ENCODE data around the gene PACSIN2.
A peak's percentile ranks its signal among the peaks of the same experiment; 100 is the strongest.
"Not testable (repeated sequence)": the region's sequence is repeated elsewhere in the genome, so short reads cannot be mapped to it uniquely, and the experiment has no call there.

PACSIN2 gene

DNA sequence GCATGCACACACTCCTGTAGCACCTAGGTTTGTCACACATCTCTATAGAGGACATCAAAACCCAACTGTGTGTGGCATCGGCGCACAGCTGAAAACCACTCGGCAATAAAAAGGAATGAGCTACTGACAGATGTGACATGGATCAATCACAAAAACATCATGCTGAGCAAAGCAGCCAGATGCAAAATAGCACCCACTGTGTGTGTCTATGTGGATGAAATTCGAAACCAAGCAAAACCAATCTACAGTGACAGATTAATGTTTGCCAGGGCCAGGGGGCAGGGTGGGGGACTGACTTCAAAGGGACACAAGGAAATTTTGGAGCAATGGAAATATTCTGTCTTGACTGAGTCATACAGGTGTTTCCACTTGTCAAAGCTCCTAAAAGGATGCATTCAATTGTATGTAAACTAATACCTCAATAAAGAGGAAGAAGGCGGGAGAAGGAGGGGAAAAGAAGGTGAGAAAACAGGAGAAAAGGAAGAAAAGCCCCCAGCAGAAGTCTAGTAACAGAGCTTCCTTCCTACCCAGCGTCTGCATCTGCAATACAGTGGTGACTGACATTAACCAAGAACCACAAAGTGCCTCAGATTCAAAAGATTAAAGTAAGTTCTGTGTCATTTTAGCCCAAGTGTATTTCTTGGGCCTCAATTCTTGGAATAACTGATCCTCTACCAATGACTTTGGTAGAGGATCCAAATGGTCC lies 49.8 kb downstream of the PACSIN2 start:
- peak; percentile 91 for ATAC-seq

DNA sequence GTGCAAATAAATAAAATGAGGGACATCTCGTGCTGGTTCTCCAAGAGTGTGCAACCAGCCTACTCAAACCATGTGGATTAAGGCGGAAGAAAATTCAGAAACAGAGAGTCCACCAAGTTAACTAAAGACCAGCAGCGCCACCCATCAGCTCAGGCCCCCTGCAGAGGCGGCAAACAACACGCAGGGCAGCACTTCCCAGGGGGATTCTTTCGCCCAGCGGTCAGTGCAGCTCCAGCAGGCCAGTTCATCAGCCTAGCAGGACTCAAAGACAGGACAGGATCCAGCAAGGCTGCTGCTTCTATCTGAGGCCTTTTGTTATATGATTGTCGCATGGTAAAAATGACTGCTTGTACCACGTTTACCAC lies 51.7 kb downstream of the PACSIN2 start:
- DNase-seq (no peak), ATAC-seq (no peak)

More for the DNA sequence above, 49.8 kb downstream of the PACSIN2 start:
- peak; percentile 55 for DNase-seq

DNA sequence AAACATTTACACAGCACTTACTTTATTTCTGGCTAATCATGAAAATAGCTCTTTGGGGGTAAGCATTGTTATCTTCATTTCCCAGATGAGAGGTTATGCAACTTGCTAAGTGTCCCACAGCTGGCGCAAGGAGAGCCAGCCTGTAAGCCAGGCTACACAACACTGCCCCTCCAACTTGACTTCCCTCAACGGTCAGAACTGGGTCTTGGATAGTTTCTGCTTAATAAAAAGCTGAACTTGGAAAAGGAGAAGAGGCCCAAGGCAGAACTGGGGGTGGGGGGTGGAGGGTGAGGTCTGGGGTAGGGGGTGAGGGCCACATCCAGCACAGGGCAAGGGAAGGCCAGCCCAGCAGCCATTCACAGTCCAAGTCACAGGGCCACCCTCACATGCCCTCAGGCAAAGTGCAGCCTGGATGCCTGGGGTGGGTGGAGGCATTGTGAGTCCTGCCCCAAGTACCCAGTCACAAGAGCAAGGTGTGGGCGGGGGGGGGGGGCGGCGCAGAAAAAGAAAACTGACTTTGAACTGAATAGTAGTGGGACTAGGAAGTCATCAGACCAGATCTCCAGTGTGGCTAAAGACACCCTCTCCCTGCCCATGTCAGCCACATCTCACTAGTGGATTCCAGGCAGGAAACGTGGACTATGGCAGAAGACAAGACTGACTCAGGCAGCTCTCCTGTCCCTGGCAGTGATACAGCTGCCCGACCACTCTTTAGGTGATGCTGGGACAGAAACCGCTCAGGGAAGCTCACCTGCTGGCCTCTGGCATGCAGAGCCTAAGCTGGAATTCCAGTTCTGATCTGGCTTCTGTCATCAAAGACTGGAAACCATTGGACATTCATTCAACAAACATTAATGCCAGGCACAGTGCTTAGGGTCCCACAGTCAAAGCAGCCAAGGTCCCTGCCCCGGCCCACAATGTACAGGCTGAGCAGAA lies 52.4 kb downstream of the PACSIN2 start:
- ATAC-seq = no peak
- DNase-seq = no peak

DNA sequence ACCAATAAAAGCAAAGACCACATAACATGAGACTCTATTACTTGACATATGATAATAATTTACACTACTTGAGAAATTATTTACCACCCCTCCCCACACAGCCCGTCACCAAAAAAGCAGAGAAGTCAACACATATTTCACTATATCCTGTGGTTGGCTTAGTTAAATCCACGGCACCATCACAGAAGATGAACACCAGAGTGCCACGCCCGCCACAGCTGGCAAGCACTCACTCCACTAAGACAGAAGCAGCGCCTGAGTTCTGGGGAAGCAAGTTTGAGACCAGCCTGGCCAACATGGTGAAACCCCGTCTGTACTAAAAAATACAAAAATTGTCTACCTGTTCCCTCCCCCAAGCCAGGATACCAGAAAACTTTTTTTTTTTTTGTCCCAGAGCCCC lies 53.1 kb downstream of the PACSIN2 start:
- no peak for DNase-seq
- ATAC-seq = no peak

DNA sequence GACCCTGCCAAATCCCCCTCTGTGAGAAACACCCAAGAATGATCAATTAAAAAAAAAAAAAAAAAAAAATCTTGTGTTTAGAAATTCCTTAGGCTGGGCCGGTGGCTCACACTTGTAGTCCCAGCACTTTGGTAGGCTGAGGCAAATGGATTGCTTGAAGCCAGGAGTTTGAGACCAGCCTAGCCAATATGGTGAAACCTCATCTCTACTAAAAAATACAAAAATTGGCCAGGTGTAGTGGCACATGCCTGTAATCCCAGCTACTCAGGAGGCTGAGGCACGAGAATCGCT lies 53.6 kb downstream of the PACSIN2 start:
- not testable (repeated sequence) for ATAC-seq, DNase-seq

DNA sequence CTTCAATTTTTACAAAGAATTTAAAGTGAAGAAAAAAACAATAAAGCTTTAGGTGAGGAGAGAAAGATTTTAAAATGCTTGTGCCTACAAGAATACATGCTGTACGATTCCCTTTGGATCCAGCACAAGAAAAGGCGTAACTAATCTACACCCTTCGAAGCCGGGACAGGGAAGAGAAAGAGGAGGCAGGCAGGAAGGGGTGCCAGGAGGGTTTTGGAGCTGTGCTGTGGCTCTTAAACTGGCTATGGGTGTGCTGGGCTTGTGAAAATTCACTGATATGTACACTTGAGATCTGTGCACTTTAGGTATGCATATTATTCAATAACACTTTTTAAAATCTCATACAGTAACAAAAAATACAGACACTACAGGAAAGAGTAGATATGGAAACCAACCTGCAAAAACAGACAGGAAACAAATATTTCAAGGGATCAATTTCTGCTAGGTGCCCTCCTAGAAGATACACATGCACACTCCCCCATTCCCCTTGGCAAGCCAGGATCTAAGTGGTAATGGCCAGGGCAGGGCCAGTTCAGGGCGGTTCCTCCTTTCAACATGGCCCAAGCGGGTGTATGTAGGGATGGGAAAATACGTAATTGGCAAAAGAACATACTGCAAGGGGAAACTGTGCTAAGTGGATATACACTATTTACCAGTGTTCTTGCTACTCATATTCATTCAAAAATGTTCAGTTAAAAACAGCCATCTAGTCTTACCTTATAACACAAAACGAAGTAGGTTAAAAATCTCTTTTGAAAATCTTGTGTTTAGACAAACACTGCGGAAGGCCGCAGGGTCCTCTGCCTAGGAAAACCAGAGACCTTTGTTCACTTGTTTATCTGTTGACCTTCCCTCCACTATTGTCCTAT lies 54.2 kb downstream of the PACSIN2 start:
- ATAC-seq (no peak), DNase-seq (no peak)

DNA sequence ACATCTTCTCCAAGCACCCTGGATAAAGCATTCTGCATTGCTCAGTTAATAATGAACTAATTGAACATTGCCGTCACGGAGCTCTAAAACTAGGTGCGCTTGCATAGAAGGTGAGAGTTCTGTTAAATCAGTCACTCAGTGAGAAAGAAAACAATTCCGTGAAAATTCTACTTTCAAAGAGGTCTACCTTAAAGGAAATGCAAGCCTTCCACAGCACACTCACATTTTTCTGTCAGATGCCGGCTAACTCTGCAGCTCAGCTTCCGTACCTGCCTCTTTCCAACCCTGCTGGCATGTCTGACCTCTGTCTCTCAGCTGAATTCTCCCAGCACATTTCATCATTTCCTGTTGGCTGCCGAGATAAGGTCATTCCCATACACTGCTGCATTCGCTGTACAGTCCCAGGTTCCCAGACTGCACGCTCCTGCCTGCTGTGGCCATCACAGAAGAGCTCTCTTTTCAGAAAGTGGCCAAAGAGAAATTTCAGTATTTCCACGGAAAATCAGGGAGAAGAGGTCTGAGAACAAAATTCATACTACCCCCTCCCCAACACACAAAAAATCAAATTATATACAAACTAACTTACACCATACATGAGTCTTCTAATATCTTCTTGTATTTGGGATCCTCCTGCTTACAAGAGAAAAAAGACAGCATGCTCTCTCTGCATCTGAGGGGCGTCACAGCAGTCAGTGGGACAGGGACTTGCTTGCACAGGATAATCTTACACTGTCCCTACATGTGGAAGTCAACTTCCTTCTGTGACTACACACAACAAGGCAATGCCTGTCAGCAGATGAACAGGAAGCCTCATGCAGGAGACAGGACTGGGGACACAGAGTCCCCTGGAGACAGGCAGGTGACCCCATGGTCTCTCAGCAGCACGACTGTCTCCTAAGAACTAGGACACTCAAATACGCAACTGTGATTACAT lies 55.1 kb downstream of the PACSIN2 start:
- DNase-seq = no peak

DNA sequence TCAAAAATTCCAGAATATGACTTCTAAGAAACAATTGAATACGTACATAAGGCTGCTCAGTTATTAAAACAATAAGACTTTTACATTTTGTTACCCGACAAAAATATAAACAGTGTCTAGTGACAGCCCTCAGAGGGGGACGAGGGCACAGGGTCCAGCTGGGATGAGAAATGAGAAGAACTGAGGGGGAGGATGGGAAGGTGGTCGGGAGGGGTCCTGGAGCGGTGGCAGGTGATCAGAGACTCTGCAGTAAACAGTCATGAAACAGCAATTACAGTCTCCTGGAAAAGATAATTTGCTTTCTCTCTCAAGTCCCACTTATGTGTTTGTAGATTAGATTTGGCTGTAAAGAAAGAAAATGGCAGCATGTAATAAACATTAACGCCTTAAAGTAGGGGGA lies 56.0 kb downstream of the PACSIN2 start:
- ATAC-seq = no peak
- no peak for DNase-seq

More for the DNA sequence above, 55.1 kb downstream of the PACSIN2 start:
- ATAC-seq = peak; percentile 65

DNA sequence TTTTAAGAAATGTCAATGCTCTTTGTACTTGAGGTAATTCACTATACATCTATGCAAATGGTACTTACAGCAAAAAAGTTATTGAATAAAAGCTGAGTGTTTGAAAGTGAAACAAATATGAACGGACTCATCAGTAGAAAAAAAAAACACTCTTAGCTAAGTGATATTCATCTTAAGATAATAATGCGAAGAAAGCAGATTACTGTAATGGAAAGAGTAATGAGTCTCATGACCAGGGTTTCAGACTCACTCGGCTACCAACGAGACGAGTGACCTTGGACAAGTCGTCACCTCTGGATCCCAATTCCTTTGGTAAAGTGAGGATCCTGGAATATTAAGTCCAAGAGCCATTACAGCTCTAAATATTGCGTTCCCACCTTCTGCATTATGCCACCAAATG lies 57.0 kb downstream of the PACSIN2 start:
- DNase-seq (no peak), ATAC-seq (peak; percentile 34)

DNA sequence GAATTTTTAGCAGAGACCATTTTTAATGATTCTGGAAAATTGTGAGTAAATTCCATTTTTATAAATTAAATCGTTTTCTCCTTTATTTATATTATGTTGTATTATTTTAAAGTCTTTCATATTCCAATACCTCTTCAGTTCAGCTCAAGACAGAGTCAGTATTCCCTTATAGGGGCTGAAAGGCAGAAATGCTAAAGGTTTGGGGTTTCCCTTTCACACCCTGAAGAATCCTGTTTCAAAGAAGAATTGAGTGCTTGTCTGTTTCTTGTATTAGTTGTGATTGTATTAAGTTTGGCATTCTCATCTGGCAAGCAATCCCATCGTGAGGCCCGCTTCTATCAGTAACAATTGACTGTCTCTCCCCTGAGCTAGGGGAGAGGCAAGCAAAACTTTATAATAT lies 57.4 kb downstream of the PACSIN2 start:
- ATAC-seq = no peak
- no peak for DNase-seq

DNA sequence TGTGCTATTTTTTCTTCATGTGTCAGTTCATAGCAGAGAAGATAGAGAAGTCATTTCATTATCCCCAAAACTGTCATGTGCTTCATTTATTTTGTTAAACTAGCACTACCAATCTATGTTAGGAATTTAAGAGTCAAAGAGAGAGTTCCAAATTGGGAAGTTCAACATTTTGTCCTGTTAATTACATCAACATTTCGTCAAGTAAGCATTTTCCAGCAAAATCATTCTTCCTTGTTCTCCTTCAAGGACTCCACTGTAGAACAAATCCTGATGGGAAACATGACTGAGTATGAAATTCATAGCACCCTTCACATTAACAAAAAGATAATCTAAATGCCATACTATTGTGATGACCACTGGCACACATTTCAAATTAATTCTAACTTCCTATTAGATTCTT lies 59.1 kb downstream of the PACSIN2 start:
- no peak for ATAC-seq
- no peak for DNase-seq

DNA sequence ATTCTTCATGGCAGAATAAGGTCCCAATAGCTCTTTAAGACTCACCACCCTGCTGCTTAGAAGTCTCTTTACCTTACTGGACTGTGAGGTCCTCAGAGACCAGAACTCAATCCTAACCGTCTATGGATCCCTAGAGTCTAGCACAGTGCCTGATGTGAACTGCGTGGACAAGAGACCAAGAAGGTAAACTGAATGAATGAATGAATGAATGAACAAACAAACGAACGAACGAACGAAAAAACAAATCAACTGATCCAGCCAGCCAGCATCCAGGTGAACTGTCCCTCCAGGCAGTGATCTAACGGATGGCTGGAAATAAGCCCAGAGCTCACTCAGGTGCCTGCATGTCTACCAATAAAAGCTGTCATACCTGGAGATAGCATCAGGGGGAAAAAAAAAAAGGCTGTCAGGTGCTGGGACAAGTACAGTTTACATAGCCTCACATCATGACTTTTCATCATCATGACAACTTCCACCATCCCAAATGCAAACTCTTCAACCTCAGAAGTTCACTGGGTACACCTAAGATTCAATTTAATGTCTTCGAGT lies 59.8 kb downstream of the PACSIN2 start:
- DNase-seq = no peak
- ATAC-seq = no peak

DNA sequence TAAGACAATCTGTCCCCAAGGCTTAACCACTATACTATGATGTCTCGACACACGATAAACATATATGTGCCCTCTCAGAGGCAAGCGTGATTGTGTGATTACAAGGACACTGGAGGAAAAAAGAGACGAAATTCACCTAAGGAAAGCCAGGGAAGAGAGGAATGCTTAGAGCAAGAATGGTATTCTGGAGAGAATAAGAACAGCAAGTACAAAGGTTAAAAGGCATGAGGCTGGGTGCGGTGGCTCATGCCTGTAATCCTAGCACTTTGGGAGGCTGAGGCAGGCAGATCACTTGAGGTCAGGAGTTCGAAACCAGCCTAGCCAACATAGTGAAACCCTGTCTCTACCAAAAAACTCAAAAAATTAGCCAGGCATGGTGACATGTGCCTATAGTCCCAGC lies 61.2 kb downstream of the PACSIN2 start:
- DNase-seq, ATAC-seq: not testable (repeated sequence)

DNA sequence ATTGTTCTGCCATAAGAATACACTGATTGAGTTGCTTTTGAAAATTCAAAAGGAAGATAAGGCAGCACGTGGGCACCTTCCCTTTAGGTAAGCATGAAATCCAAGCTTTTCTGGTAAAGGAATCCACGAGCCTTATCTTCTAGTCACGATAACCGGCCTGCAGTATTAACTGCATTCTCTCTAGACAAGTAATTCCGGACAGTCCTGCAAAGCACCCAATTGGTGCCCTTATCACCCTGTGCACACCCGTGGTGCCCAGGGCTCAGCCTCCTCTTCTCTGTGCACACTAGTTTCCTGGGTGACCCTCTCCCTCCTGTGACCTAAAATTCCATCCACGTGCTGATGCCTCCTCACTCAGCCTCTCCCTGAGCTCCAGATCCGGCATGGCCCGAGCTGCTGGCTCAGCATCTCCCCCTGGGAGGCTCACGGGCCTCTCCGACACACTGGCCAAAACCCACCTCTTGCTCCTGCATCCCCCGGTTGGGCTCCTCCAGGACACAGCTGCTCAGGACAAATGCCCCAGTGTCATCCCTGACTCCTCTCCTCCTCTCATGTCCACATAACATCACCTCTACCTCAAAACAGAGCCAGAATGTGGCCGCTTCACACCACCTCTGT lies 63.7 kb downstream of the PACSIN2 start:
- no peak for ATAC-seq
- no peak for DNase-seq

DNA sequence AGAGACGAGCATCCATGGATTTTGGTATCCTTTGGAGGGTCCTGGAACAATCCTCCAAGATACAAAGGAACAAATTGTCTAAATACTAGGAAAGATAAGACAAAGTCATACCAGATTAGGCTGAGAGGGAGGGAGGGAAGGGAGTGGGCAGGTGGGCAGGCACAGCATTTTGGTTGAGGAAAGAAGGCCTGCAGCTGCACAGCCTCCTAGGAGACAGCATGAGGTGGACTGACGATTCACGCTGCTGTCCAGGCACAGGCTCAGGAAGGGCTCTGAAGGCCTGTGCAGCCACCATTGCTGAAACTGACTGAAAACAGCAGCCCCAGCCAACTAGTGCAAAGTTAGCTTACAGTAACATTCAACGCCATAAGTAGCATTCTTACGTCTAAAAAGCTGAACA lies 64.7 kb downstream of the PACSIN2 start:
- ATAC-seq = no peak
- DNase-seq = no peak

DNA sequence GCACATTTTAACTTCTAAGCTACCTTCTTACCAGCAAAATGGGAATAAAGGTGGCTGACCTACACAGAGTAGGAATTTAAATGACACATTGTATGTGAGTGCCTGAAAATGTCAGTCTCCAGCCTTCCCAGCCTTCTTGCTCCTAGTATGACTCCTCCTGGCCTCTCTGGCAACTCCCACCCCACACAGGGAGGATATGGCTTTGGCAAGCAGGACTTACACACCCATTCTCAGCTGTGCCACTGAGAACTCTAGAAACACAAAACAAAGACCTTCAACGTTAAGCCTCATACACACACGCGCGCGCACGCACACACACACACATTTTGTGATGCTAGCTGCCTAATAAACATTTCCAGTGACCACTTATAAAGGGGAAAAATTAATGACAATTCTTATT lies 65.8 kb downstream of the PACSIN2 start:
- ATAC-seq = no peak
- no peak for DNase-seq

DNA sequence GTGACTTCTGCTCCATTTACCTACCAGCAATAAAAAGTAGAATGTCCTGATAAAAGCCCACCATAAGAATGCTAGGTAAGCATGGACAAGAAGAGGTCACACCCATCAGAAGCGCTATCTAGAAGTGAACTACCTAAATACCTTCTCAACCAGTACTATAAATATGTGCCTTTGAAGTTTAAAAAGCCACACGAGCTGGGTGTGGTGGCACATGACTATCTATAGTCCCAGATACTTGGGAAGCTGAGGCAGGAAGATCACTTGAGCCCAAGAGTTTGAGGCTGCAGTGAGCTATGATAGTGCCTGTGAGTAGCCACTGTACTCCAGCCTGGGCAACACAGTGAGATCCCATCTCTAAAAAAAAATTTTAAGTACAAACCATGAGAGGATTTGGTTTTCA lies 66.7 kb downstream of the PACSIN2 start:
- no peak for ATAC-seq
- no peak for DNase-seq

DNA sequence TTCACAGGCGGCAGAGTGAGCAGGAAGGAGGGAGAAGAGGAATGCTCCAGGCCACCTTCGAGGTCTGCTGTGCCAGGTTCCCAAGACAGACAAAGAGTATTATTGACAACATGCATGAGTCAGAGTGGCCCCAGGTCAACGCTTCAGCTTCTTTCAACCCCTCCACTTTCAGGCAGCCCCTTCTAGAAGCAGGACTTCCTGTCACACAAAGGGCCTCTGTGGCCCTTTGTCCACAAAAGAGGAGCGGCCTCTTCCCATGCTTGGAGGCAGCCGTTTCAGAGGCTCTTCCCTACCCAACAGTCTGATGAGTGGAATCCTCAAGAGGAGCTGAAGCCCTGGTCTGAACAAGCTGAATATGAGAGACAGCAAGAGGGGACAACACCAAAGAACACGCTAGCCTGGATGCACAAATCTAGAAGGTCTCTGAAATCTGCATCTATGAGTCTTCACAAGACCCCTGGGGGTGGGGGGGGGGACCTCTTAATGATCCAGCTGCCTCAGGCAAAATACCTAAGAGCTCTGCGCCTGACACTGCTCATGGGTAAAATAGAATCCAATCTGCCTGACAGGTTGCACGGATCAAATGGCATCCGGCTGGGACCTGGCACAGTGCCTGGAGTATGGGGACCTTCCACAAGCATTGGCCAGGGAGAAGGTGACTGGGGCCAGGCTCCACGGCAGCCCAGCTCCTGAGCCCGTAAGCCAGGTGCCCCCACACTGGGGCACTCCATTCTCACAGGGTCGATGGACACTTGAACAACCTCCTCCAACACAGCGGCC lies 67.5 kb downstream of the PACSIN2 start:
- no peak for ATAC-seq
- DNase-seq = no peak

DNA sequence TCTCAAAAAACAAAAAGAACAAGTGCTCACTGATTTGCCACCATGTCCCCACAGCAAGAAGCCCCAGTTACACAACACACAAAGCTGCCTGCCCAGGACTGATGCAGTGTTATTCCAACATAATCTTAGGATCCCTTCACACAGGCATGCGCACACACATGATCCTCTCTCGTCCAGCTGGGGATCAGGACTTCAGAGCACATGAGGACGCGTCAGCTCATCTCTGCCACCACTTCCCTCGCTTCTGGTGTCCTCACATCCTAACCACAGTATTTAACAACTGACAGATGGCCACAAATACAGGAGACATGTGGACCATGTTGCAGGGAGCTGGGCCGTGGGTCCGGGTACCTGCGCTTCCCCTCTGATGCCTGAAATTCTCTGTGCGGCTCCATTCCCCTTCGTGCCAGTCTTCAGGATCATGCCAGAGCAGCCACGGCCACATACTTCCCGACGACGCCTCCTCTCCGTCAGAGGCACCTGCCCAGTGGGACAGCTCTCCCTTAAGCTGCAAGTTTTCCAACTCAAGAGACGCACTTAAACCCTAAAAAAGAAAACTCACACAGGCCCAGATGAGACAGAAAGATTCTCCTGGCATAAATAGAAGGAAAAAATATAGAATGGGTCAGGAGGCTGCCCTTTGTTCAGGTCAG lies 68.3 kb downstream of the PACSIN2 start:
- DNase-seq (no peak), ATAC-seq (no peak)

DNA sequence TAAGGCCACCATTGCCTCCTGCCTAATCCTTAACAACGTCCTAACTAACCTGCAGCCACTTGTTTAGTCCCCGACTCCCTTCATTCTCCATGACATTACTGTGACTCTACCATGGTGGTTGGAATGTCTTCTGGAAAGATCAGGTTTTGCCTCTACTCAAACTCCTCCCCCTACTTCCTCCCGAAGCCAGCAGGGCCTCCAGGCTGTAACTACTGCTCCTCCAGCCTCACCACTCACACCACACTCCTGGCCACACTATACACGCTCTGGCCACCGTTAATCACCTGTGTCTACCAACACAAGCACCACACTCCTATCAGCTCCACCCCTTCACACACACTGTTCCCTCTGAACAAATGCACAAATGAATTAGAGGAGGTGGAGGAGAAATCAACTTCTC lies 69.2 kb downstream of the PACSIN2 start:
- no peak for ATAC-seq
- DNase-seq = no peak

Data from stimulated activated naive CD8-positive, alpha-beta T cell treated with anti-CD3 and anti-CD28 coated beads, Interleukin-15, Interleukin-2, amounts not matched to agents 100 U/mL and 50 U/mL, for 24 hours (primary cell).